Melanocyte of skin (primary cell): ENCODE results near the gene ST6GALNAC2. TPM values are rescaled to one million over a fixed set of nuclear protein-coding genes. Genes with fewer than 3 reads are reported as not detected.

Experiments used
- small RNA-seq, 2 donors: library from RNA; depleted of rRNA; stranded (forward); fragments of <200 nt; gene quantifications; one replicate each; pipeline ENCODE3, GENCODE V24; 2012
- total RNA-seq, 2 donors: library from RNA; depleted of rRNA; stranded (reverse); fragments of >200 nt; gene quantifications; 2 replicates each; pipeline ENCODE4 v1.2.3, GENCODE V29; 2012

ST6GALNAC2 gene
- 100 to 1,000 TPM in 1 of 2 donors, 10 to 100 TPM in 1; 64.3 to 149 TPM for total RNA-seq

GRCh38 chr17:76585649-76586593 is at the start of gene ST6GALNAC2:
Gene ST6GALNAC2, minus strand, starts transcription at chr17:76585860. Its CDS starts 52 bp downstream, at chr17:76585808.

GRCh38 chr17:76539631-76540271 is 45.9 kb downstream of the ST6GALNAC2 start, which contains the start of gene PRCD:
Gene PRCD, plus strand, starts transcription at chr17:76540044. Its CDS starts 98 bp downstream, at chr17:76540142.

GRCh38 chr17:76537578-76538280 is 47.9 kb downstream of the ST6GALNAC2 start, which contains the start of gene CYGB:
Gene CYGB, minus strand, starts transcription at chr17:76537709. Its CDS starts 167 bp downstream, at chr17:76537542.

Small RNAs within 50 kb of the gene (small RNA-seq; reads per million reads assigned to genes)
- gene AC015802.2 (0 reads per million in 2 donors), gene SNORD1A (0 reads per million in 2 donors), gene SNORD1B (2,961 to 3,301 reads per million in 2 donors)

Other genes starting within 250 kb of the ST6GALNAC2 start
- gene PRPSAP1, start 231.9 kb downstream of the ST6GALNAC2 start, total RNA-seq: 10 to 100 TPM; 37.9 to 61.6 TPM
- gene SPHK1, start 201.3 kb downstream of the ST6GALNAC2 start, total RNA-seq: 10 to 100 TPM; 28.6 to 93.2 TPM
- 10 to 100 TPM; 31.0 to 31.7 TPM for gene UBE2O, start 132.7 kb downstream of the ST6GALNAC2 start, total RNA-seq
- not detected for gene AANAT, start 118.3 kb downstream of the ST6GALNAC2 start, total RNA-seq
- 10 to 100 TPM; 19.6 to 27.0 TPM for gene RHBDF2, start 84.4 kb downstream of the ST6GALNAC2 start, total RNA-seq
- gene CYGB, start 48.2 kb downstream of the ST6GALNAC2 start, total RNA-seq: 100 to 1,000 TPM in 1 of 2 donors, 10 to 100 TPM in 1; 58.8 to 118 TPM
- 1 to 10 TPM; 6.7 to 8.6 TPM for gene PRCD, start 45.8 kb downstream of the ST6GALNAC2 start, total RNA-seq
- not detected for gene ST6GALNAC1, start 57.9 kb upstream of the ST6GALNAC2 start, total RNA-seq
- gene MXRA7, start 125.1 kb upstream of the ST6GALNAC2 start, total RNA-seq: 10 to 100 TPM; 51.6 to 52.9 TPM
- 10 to 100 TPM; 10.3 to 24.3 TPM for gene JMJD6, start 140.7 kb upstream of the ST6GALNAC2 start, total RNA-seq
- 10 to 100 TPM; 27.9 to 39.3 TPM for gene METTL23, start 141.0 kb upstream of the ST6GALNAC2 start, total RNA-seq
- gene SRSF2, start 151.5 kb upstream of the ST6GALNAC2 start, total RNA-seq: 100 to 1,000 TPM; 109 to 245 TPM
- gene MFSD11, start 152.3 kb upstream of the ST6GALNAC2 start, total RNA-seq: 10 to 100 TPM; 17.3 to 29.3 TPM